HG03571 (cell line): ENCODE measurements around the gene ANKRD12.
"Not testable (repeated sequence)": the region's sequence is repeated elsewhere in the genome, so short reads cannot be mapped to it uniquely, and the experiment has no call there.

Experiments
- ATAC-seq: cut with Tn5 transposase; IDR thresholded peaks from one replicate; pipeline ENCODE4 v1.9.1; 2021; ENCODE audit not compliant: unreplicated experiment

Gene ANKRD12

DNA sequence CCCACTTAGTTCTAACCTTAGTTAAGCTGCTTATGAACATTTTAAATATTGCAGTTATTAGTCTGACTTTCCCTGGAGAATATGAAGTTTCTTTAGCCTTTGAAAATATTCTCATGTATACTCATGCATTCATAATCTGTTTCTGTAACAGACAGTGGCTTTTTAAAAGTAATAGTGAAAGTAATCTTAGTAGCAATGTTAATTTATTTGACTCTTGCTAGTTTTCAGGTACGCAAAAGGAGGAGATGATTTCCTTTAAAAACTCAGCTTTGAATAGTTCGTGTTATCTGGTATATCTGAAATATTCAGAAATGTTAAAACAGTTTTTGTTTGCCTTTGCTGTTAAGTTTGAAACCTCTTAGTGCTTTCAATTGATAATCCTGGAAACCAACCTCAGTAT, 3.8 kb downstream of the ANKRD12 start:
- ATAC-seq, result no peak

DNA sequence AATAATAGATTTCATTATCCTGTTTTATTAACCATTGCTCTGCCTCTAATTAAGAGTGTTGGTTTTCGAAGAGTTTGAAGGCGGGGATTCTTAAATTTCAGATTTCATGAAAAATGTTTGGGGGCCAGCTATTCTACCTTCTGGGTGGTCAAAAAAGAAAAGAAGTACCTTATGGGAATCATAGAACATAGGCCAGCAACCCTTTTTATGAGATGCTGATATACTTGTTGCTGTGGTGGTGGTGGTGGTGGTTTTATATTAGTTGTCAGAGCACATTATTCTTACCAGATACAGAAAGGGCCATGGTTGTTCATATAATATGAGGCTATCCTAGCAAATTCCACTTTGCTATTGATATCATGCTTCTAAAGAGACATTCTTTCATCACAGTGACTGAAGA, 4.4 kb downstream of the ANKRD12 start:
- no peak for ATAC-seq

DNA sequence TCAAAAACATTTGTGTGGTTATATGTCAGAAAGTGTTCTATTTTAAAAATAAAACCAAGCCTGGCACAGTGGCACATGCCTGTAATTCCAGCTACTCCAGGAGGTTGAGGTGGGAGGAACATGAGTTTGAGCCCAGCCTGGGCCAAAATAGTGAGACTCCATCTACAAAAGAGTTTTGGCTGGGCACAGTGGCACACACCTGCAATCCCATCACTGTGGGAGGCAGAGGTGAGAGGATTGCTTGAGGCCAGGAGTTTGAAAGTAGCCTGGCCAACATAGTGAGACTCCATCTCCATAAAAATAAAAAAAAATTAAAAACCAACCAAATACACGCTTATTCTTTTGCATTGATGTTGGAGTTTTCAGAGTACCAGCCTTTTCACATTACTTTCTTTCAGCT, 9.6 kb downstream of the ANKRD12 start:
- no peak for ATAC-seq

DNA sequence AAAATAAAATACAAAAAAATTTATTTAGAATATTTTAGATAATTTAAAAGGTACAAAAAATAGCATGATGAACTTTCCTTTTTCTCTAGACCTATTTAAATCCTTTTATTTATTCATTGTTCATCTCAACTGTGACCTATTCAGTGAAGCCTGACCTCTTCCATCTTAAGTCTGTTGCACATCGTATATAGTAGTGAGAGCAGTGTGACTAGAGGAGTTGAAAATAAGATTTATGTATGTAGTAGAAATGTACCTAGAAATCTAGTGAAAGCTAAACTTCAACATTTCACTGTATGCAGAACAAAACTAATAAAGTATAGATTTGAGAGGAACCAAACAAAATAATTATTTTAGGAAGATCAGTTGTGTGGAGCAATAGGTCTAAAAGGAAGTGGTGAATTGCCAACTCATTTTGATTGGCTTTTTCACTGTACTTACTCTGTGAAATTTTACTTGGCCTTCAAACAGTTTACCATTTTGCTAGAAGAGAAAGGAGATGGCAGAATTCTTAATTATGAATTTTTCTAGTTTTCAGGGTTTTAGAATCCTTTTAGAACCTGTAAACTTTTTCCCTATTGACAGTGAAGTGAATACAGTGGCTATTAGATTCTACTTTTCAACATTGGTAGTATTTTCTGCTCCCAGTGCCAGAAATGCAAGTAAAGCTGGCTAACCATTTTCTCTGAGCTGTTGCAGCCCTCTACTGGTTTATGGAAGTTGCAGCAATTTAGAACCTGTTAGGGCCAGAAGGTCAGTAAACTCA, 11.0 kb downstream of the ANKRD12 start:
- ATAC-seq, result peak; percentile 43

DNA sequence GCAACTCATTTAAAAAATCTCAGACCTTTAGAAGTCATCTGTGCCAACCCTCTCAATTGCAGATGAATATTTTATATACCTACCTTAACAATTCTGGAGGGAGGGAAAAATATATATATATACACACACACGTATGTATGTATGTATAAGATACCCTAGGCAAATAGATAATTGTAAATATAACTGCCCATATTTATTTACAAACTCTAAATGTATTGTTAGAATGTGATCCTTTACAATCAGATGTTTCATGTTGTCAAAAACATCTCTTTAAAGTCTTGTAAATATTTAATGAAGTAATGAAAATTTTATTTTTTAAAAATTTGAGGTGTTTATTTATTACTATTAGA, 11.6 kb downstream of the ANKRD12 start:
- ATAC-seq, result no peak

DNA sequence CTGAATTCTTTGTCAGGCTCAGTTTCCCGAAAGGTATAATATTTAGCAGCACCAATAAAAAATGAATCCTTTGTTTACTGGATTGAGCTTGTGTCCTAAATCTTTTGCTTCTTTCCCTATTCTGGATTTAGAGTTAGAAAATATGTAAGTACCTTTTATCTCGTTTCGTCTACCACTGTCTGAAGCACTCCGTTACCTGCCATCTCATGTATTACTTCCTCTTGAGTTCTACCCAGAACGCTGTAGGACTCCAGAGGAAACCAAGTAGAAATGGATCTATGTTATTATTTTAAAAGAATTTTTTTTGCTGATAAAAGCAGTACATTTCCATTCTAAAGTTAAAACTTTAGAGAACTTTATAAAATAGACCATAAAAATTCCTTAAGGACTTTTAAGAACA, 13.5 kb downstream of the ANKRD12 start:
- ATAC-seq, result no peak

DNA sequence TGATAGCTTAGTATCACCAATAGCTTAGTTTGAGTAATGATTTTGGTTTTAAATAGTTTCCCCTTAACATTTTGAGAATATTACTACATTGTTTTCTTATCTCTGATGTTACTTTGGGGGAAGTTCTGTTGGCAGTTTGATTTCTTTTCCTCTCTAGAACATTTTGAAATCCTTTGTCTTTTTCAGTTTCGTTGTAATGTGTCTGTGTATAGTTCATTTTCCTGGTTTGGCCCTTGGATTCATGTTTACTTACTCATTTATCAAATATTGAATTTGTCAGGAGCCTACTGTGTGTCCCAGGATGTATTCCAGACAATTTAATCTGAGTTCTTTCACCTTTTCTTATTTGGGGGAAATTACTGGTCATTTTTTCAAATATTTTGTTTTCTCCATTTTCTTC, 16.7 kb downstream of the ANKRD12 start:
- ATAC-seq, result no peak

DNA sequence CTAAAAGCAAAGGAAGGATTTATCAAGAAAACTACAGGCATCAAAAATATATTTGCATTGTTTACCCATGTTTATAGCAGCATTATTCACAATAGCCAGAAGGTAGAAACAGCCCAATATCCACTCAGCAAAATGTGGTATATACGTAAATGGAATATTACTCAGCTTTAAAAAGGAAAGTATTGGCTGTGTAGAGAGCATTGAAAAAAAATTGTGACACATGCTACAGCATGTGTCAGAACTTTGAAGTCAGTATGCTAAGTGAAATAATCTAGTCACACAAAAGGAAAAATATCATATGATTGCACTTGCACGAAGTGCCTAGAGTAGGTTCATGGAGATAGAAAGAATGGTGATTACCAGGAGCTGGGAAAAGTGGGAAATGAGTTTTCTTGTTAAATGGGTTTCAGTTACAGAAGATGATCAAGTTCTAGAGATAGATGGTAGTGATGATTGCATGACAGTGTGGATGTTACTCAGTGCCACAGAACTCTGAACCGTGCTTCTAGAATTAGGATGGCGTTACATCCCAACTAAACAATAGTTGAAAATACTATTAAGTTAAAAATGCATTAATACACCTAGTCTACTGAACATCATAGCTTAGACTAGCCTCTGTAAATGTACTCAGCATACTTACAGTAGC, 20.1 kb downstream of the ANKRD12 start:
- no peak for ATAC-seq

DNA sequence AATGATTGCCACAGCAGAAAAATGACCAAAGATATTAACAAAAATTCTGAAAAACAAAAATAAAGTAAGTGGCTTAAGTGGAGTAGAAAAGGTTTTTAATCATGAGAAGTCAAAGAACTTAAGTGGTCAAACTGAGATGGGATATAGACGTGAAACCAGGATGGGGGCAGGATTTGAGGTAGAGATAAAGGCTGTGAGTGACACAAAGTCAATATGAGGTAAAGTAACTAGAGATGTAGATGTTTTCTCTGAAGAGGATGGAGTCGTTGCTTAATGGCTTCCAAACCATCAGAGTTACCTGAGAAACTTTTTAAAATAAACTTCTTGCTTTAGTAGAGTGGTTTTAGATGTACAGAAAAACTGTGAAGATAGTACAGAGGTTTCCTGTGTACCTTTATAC, 21.2 kb downstream of the ANKRD12 start:
- ATAC-seq, result no peak

DNA sequence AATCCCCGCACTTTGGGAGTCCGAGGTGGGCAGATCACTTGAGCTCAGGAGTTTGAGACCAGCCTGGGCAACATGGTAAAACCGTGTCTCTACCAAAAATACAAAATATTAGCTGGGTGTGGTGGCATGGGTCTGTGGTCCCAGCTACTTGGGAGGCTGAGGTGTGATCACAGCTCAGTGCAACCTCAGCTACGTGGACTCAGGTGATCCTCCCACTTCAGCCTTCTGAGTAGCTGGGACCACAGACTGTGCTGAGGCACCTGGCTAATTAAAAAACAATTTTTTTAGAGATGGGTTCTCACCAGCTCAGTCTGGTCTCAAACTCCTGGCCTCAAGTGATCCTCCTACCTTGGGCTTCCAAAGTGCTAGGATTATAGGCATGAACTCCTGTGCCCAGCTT, 23.4 kb downstream of the ANKRD12 start:
- ATAC-seq, result no peak

DNA sequence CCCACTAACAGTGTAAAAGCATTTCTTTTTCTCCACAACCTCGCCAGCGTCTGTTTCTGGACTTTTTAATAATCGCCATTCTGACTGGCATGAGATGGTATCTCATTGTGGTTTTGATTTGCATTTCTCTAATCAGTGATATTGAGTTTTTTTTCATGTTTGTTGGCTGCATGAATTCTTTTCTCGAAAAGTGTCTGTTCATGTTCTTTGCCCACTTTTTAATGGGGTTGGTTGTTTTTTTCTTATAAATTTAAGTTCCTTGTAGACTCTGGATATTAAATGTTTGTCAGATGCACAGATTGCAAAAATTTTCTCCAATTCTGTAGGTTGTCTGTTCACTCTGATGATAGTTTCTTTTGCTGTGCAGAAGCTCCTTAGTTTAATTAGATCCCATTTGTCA, 26.1 kb downstream of the ANKRD12 start:
- ATAC-seq, result not testable (repeated sequence)

DNA sequence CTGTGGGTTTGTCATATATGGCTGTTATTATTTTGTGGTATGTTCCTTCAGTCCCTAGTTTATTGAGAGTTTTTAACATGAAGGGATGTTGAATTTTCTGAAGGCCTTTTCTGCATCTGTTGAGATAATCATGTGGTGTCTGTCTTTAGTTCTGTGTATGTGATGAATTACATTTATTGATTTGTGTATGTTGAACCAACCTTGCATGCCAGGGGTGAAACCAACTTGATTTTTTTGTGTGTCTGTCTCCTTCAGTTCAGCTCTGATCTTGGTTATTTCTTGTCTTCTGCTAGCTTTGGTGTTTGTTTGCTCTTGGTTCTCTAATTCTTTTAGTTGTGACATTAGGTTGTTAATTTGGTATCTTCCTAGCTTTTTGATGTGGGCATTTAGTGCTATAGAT, 27.6 kb downstream of the ANKRD12 start:
- not testable (repeated sequence) for ATAC-seq

DNA sequence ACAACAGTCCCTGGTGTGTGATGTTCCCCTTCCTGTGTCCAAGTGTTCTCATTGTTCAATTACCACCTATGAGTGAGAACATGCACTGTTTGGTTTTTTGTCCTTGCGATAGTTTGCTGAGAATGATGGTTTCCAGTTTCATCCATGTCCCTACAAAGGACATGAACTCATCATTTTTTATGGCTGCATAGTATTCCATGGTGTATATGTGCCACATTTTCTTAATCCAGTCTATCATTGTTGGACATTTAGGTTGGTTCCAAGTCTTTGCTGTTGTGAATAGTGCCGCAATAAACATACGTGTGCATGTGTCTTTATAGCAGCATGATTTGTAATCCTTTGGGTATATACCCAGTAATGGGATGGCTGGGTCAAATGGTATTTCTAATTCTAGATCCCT, 29.3 kb downstream of the ANKRD12 start:
- ATAC-seq, result not testable (repeated sequence)

DNA sequence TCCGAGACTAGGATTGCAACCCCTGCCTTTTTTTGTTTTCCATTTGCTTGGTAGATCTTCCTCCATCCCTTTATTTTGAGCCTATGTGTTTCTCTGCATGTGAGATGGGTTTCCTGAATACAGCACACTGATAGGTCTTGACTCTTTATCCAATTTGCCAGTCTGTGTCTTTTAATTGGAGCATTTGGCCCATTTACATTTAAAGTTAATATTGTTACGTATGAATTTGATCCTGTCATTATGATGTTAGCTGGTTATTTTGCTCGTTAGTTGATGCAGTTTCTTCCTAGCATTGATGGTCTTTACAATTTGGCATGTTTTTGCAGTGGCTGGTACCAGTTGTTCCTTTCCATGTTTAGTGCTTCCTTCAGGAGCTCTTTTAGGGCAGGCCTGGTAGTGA, 32.9 kb downstream of the ANKRD12 start:
- not testable (repeated sequence) for ATAC-seq

DNA sequence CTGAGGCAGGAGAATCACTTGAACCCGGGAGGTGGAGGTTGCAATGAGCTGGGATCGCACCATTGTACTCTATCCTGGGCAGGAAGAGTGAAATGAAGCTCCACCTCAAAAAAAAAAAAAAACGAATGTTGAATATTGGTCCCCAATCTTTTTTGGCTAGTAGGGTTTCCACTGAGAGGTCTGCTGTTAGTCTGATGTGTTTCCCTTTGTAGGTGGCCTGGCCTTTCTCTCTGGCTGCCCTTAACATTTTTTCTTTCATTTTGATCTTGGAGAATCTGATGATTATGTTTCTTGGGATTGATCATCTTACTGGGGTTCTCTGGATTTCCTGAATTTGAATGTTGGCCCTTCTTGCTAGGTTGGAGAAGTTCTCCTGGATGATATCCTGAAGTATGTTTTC, 35.3 kb downstream of the ANKRD12 start:
- not testable (repeated sequence) for ATAC-seq

DNA sequence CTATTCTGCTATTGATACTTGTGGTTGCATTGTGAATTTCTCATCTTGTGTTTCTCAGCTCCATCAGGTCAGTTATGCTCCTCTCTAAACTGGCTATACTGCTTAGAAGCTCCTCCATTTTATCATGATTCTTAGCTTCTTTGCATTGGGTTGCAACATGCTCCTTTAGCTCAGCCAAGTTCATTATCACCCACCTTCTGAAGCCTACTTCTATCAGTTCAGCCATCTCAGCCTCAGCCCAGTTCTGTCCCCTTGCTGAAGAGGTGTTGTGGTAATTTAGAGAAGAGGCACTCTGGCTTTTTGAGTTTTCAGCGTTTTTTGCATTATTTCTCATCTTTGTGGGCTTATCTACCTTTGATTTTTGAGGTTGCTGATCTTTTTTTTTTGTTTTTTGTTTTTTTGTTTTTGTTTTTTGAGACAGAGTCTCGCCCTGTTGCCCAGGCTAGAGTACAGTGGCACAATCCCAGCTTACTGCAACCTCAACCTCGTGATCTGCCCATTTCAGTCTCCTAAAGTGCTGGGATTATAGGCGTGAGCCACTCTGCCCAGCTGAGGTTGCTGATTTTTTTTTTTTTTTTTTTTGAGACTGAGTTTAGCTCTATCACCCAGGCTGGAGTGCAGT, 36.0 kb downstream of the ANKRD12 start:
- no peak for ATAC-seq

DNA sequence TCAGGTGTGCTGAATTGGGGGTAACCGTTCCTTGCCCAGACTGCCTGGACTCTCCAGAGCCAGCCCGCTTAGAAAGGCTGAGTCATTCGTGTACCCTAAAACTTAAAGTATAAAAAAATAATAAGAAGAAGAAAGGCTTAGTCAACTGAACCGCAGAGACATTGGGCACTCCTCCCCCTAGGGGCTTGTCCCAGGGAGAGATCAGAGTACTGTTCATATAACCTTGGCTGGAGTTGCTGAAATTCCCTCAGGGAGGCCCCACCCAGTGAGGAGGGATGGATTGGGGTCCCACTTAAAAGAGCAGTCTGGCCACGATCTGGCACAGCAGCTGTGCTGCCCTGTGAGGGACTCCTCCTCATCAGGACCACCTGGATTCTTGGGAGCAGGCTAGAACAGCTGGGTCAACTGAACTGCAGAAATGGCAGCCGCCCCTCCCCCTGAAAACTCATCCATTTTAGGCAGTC, 37.2 kb downstream of the ANKRD12 start:
- ATAC-seq, result no peak

DNA sequence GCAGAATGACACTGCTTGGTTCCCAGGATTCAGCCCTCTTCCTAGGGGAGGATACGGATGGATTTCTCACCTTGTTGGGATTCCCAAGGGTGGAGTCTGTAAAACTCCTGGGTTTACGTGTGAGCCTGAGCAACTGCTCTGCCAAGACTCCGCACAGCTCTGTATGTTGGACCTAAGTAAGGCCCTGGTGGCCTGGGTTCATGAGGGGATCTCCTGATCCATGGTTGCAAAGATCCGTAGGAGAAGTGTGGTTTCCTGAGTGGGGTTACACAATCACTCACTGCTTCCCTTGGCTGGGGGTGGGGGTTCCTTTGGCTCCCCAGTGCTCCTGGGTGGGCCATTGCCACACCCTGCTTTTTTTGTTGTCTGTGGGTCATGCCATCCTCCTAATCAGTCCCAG, 37.7 kb downstream of the ANKRD12 start:
- no peak for ATAC-seq

DNA sequence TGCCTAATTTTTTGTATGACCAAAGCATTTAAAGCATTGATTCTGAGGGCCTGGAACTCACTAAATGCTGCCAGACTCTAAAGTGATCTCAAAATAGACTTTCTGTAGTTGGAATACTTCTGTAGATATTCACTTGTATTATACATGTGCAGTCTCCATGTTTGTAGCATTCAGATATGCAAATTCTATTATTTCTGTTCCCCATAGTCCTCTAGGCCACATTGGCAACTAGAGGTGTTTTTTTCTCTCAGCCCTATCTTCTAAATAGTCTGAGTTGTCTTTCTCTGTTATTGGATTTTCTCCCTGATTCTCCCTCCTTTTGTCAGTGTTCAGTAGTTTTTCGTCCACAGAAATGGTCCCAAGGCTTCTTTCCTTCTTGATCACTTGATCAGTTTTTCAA, 38.5 kb downstream of the ANKRD12 start:
- no peak for ATAC-seq

DNA sequence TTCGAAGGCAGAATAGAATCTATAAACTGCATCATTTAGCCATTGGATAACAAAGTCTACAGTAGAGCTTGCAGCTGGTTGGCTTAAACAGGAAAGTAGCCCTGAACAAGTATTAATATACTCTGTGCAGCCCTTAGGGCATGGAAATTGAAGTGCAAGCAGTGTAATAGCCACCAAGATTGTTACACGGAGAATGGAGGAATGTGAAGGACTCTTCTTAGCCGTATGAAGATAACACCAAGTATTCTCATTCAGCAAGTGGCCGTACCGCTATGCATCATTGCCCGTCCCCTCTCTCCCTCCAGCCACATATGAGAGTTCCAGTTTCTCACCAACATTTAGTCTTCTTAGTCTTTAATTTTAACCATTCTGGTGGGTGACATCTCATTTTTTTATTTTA, 40.5 kb downstream of the ANKRD12 start:
- no peak for ATAC-seq

DNA sequence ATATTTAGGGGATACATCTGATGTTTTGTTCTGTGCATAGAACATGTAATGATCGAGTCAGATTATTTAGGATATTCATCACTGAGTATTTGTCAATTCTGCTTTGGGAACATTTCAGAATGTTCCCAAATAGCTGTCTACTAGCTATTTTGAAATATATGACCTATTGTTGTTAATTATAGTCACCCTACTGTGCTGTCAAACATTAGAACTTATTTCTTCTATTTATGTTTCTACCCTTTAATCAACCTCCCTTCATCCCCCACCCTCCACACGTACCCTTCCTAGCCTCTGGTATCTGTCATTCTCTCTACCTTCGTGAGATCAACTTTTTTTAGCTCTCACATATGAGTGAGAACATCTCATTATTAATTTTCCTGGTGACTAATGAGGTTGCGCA, 40.9 kb downstream of the ANKRD12 start:
- no peak for ATAC-seq

DNA sequence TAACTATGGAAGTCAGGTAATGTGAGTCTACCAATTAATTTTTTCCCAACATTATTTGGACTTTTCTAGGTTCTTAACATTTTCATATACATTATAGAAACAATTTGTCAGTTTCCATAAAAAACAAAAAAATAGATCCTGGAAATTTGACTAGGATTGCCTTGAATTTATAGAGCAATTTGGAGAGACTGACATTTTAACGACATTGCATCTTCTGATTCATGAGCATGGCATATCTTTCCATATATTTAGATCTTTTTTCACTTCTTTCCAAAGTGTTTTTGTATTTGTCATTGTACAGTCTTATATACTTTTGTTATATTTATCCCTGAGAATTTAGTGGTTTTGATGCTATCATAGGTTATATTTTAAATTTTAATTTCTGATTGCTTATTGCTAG, 42.0 kb downstream of the ANKRD12 start:
- ATAC-seq, result no peak
